GM15510 (cell line): Measurements from ENCODE around the gene TRNP1.

ENCODE experiments used
- POLR2A ChIP-seq: IDR thresholded peaks from 3 replicates; pipeline ENCODE4 v1.6.1; 2011; ENCODE audit warnings: borderline replicate concordance; ENCODE audit not compliant: insufficient read length; ENCODE audit errors: extremely low read depth

TRNP1 gene

DNA sequence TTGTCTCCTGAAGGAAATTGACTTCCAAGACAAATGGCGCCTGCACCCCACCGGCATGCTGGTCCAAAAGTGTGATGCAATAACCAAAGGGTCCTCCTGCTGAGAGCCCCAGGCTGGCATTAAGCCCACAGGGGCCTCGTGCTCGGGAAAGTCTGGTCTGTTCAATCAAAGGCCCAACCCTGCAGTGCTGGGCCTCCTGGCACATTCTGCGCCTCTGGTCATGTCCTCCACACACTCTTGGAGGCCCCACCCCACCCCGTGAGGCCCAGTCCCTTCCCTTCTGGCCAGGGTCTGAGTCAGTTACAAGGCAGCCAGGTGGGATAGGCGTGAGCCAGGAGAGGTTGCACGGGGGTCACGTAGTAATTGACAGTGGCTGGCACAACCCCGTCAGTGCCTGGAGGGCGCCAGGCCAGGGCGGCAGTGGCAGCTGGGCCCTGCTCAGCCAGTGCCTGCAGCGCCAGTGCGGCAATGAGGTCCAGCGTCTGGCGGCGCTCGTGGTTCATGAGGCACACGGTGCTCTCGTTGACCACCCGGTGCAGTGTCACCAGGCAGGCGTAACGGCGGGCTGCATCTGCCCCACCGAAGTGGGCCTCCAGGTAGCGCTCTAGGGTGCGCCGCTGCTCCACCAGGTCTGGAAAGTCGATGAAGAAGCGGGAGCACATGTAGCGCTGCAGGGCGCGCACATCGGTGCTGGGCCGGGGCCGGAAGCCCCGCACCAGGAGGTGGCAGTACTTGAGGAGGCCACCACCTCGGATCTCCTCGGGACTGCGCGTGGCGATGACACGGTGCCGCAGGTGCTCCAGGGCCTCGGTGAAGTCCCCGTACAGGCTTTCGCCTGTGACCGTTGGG lies 12.4 kb downstream of the TRNP1 start:
- TF ChIP-seq POLR2A, result no peak

DNA sequence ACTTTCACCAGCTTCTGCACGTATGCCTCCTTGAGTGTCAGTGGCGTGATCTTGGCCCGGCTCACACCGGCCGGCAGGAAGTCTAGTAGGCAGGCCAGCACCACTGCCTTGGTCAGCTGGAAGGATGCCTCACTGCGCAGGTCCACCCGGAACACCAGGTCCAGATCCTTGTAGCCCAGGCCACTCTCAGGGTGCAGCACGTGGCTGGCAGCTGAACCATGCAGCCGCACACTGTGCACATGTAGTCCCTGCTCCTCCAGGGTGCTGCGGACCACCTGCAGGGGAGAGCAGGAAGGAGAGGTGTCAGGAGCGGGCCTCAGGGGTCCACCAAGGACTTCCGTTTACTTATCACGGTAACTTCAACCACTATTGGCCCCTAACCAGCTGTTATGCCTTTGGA lies 13.2 kb downstream of the TRNP1 start:
- TF ChIP-seq POLR2A, result no peak

GRCh38 chr1:27007909-27008582 lies 14.6 kb downstream of the TRNP1 start:
- no peak for TF ChIP-seq POLR2A

DNA sequence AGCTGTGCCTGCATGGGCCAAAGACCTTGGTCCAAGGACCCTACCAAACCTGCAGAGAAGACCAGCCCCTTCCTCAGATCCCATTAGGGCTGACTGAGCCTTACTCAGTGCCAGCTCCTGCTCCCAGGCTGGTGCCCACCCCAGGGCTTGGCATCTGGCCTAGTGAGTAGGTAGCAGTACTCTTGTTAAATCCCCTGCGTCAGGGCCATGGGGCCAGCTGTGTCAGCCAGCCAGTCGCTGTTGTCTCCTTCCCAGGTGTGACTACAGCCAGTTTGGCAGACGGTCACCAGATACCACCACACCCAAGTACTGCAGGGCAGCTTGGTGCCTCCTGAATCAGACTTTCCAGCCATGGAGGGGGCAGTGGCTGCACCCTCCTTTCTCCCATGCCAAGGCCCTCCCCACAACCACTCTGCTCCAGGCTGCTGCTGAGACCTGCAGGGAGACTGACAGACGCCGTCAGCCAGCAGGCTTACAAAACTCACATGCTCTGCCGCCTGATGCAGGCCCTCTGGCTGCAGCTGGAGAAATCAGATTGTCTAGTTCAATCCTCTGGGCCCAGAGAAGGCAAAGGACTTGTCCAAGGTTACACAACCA lies 16.2 kb downstream of the TRNP1 start:
- no peak for TF ChIP-seq POLR2A

GRCh38 chr1:27010226-27010994 lies 16.9 kb downstream of the TRNP1 start:
- no peak for TF ChIP-seq POLR2A

DNA sequence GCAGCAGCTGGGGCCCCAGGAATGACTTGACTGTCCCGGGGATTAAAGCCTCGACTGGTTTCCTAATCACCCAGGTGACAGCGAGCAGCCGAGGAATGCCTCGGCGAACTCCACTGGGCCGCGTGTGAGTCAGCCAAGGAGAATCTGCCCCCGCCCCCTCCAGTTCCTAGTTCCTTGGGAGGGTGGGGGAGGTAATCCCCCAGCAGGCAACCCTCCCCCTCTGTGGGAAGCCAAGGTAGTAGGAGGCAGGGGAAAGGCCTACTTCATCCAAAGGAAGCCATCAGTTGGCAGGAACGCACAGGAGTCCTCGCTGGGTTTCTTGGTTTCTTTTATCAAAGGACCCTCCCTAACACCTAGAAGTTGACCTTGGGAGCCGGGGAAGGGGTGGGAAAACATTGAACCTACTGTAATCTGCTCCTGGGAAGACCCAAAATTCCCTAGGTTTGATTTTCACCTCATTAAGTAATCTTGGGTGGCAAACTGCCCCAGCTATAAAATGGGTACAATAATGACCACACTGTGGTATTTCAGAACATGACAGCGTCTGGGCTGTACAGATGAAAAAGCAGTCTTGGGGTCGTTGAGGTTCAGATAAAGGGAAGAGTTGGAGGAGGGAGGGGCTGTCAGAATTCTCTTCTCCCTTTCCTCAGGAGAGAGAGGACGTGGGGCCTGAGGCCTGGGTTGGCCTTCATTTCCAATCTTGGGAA lies 17.7 kb downstream of the TRNP1 start:
- no peak for TF ChIP-seq POLR2A

- no peak for TF ChIP-seq POLR2A
Observed at GRCh38 chr1:27011976-27012563, 18.6 kb downstream of the TRNP1 start.

DNA sequence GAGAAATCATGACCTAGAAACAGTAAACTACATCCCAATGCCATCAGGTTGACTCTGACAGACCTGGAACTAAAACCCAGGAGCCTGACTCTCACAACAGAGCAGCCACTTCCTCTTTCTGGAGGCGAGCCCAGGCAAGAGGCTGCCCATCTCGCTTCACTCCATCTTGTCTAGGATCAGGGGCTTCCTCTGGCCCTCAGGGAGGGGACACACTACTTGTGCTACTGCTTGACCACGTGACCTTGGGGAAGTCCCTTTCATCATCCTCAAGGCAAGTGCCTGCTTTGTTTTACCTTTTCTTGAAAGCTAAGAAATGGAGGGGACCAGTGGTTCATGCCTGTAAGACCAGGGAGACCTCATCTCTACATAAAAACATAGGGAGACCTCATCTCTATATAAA lies 21.8 kb downstream of the TRNP1 start:
- no peak for TF ChIP-seq POLR2A

DNA sequence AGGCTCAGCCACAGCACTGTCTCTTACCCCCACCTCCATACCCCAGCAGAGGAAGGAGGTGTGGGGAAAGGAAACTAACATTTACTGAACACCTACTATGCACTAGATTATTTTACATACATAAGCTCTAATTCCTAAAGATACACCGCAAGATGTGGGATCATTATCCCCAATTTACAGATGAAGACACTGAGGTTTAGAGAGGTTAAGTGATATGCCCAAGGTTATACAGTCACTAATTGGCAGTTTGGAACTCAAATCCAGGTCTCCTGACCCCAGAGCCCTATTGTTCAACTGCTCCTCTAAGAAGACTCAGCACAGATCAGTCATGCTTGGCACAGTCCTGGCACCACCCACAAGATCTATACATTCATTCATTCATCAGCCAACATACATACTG lies 22.9 kb downstream of the TRNP1 start:
- TF ChIP-seq POLR2A, result no peak

DNA sequence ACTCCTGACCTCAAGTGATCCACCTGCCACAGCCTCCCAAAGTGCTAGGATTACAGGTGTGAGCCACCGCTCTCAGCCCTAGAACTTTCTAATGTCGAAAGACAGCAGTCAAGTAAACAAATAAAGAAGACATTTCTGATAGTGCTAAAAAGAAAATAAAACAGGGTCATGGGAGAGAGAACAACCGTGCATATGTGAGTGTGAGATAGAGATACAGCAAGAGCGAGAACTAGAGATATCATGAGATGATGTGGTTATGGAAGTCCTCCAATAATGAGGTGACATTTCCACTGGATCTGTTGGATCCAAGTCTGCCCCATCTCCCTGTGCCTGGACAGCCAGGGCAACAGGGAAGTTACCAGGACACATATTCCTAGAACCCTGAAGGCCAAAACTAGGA lies 23.7 kb downstream of the TRNP1 start:
- TF ChIP-seq POLR2A, result no peak

DNA sequence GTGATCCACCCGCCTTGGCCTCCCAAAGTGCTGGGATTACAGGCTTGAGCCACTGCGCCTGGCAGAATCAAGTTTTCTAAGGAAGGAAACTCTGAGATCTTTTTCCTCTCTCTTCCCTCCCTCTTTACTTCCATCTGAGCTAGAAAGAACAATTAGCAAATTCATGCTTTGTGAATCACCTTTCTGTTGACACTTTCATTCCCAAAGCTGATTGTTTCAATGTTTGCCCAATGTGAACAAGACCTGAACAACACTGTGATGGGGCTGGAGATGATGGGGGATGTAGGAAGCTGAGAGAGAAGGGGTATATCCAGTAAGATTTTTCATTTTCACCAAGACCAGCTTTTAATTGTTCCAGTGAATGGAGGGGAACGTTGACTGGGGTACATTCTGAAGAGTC lies 24.8 kb downstream of the TRNP1 start:
- TF ChIP-seq POLR2A, result no peak

GRCh38 chr1:27021354-27022031 lies 28.0 kb downstream of the TRNP1 start:
- no peak for TF ChIP-seq POLR2A

DNA sequence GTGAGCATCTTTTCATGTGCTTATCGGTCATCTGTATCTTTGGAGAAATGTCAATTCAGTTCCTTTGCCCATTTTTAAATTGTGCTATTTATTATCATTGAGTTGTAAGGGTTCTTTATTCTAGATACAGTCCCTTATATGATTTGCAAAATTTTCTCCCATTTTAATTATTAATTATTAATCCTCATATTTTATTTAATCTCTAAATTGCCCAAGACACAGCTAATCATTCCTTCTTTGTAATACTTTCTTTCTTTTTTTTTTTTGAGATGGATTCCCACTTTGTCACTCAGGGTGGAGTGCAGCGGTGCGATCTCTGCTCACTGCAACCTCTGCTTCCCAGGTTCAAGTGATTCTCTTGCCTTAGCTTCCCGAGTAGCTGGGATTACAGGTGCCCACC lies 32.2 kb downstream of the TRNP1 start:
- TF ChIP-seq POLR2A, result no peak
